Activated naive CD4-positive, alpha-beta T cell treated with anti-CD3 and anti-CD28 coated beads for 36 hours (primary cell): ENCODE measurements around the gene RBMS1. TPM values are rescaled to one million over a fixed set of nuclear protein-coding genes. Genes with fewer than 3 reads are reported as not detected.

Experiments
- CTCF ChIA-PET: fragments of 350-600 bp; sonication (Branson Sonifier 250); formaldehyde crosslinking; loops from one replicate; lab custom pipeline; 2021; ENCODE audit warnings: antibody characterized with exemption; lab: Charles Lee
- DNase-seq: peaks from one replicate; pipeline ENCODE4 v3.0.0-alpha.2; 2020
- H3K27ac Mint-ChIP-seq: one replicate; pipeline ENCODE4 v1.8.0; 2021; ENCODE audit warnings: mild to moderate bottlenecking, mixed read lengths
- H3K27me3 Mint-ChIP-seq: one replicate; pipeline ENCODE4 v1.8.0; 2021; ENCODE audit warnings: low read depth, mixed read lengths
- H3K36me3 Mint-ChIP-seq: one replicate; pipeline ENCODE4 v1.8.0; 2021; ENCODE audit warnings: low read depth, mixed read lengths
- H3K4me1 Mint-ChIP-seq: one replicate; pipeline ENCODE4 v1.8.0; 2021; ENCODE audit warnings: low read depth, mixed read lengths
- H3K4me3 Mint-ChIP-seq: one replicate; pipeline ENCODE4 v1.8.0; 2021; ENCODE audit warnings: mild to moderate bottlenecking, moderate library complexity, mixed read lengths
- H3K9me3 Mint-ChIP-seq: one replicate; pipeline ENCODE4 v1.8.0; 2021; ENCODE audit warnings: mixed read lengths
- intact Hi-C: fragments of 100-400 bp; cut with micrococcal nuclease; formaldehyde crosslinking; loops from one replicate; pipeline ENCODE4 v1.15.1; 2023
- total RNA-seq, 2 experiments: library from RNA; stranded (reverse); gene quantifications; one replicate each; pipeline ENCODE4 v1.2.3, GENCODE V29; 2021

Gene RBMS1
- total RNA-seq, 2 experiments from 2014 or later: 27.8 to 29.1 TPM

- Mint-ChIP-seq H3K4me1 (peaks cover 69% of the 10 kb centered on the region), H3K27ac (peak overlapping the region; percentile 66), H3K27me3 (no peaks in the 10 kb centered on the region), H3K9me3 (no peaks in the 10 kb centered on the region), H3K4me3 (peak overlapping the region; percentile 51), H3K36me3 (peaks cover 4% of the 10 kb centered on the region)
- CTCF ChIA-PET: interaction anchor here (0.7 to 1.3 kb wide), 3 partner anchors 11 to 625 kb away, joined by 3 to 5 read pairs (median 4); no protein-coding TSS in a partner anchor
- no peak for DNase-seq
- intact Hi-C loops: loop anchor here (1.0 kb wide), 1 partner anchor 121 kb away; no protein-coding TSS in a partner anchor
Observed at GRCh38 chr2:160345071-160345764, 148.4 kb downstream of the RBMS1 start.

- Mint-ChIP-seq H3K4me3 (no peak overlapping the region), H3K9me3 (no peaks in the 10 kb centered on the region), H3K27me3 (no peaks in the 10 kb centered on the region), H3K4me1 (peaks cover 72% of the 10 kb centered on the region), H3K36me3 (peaks cover 2% of the 10 kb centered on the region), H3K27ac (no peak overlapping the region)
- DNase-seq: no peak
- CTCF ChIA-PET: no interaction called here
- intact Hi-C loops: no loop called here
Observed at GRCh38 chr2:160343404-160343803, 150.2 kb downstream of the RBMS1 start.

DNA sequence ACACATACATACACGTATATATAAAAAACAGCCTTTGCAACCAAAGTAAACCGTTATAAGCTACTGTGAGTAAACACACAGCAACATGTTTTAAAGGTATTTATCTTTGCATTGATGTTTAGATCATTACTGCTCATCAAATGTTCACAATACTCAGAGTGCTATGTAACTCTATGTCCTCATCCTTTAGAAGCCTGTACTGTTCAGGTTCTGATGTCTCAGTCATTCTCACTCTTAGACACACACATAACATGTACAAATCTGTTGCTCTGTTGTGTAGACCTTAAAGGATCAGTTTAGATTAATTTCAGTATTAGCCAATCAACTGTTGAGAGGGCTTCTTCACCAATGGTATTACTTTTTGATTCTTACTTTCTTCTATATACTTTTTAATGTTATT, 153.9 kb downstream of the RBMS1 start:
- no peak for DNase-seq
- intact Hi-C loops: no loop called here
- Mint-ChIP-seq H3K27ac (no peak overlapping the region), H3K9me3 (no peaks in the 10 kb centered on the region), H3K27me3 (no peaks in the 10 kb centered on the region), H3K36me3 (peaks cover 2% of the 10 kb centered on the region), H3K4me3 (no peak overlapping the region), H3K4me1 (peaks cover 65% of the 10 kb centered on the region)
- CTCF ChIA-PET: interaction anchor here (1.5 kb wide), 1 partner anchor 11 kb away, joined by 4 read pairs; no protein-coding TSS in a partner anchor

GRCh38 chr2:160338901-160339685, 154.5 kb downstream of the RBMS1 start:
- CTCF ChIA-PET: interaction anchor here (0.8 to 1.5 kb wide), 2 partner anchors 11 to 725 kb away, joined by 4 read pairs; no protein-coding TSS in a partner anchor
- H3K27ac Mint-ChIP-seq: no peak overlapping the region
- H3K27me3 Mint-ChIP-seq: no peaks in the 10 kb centered on the region
- no peak overlapping the region for H3K4me3 Mint-ChIP-seq
- H3K36me3 Mint-ChIP-seq: peaks cover 2% of the 10 kb centered on the region
- peaks cover 66% of the 10 kb centered on the region for H3K4me1 Mint-ChIP-seq
- H3K9me3 Mint-ChIP-seq: no peaks in the 10 kb centered on the region
- no peak for DNase-seq
- intact Hi-C loops: no loop called here

DNA sequence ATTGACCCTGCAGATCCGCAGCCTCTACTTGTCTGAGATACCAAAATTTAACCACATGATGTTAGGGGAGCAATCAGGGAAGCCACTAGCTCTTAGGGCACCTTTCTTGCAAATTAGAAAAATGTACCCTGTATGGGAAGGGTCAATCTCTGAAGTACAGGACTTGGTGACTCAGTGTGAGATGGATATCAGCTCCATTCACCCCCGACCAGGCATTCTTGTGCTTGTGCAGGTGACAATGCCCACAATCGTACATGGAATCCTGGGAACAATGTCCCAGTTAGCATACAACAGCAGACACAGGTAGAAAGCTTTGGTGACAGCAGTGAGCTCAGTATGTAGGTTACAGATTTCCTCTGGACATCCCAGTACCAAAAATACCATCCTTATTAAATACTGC, 155.9 kb downstream of the RBMS1 start:
- no peak for DNase-seq
- Mint-ChIP-seq H3K27ac (no peak overlapping the region), H3K4me1 (peaks cover 70% of the 10 kb centered on the region), H3K27me3 (no peaks in the 10 kb centered on the region), H3K9me3 (no peaks in the 10 kb centered on the region), H3K4me3 (no peak overlapping the region), H3K36me3 (no peaks in the 10 kb centered on the region)
- CTCF ChIA-PET: interaction anchor here (0.6 to 1.3 kb wide), 7 partner anchors 9 to 597 kb away, joined by 3 to 7 read pairs (median 3); no protein-coding TSS in a partner anchor
- intact Hi-C loops: no loop called here

- Mint-ChIP-seq H3K27me3 (no peaks in the 10 kb centered on the region), H3K36me3 (no peaks in the 10 kb centered on the region), H3K4me3 (no peak overlapping the region), H3K4me1 (peaks cover 74% of the 10 kb centered on the region), H3K27ac (no peak overlapping the region), H3K9me3 (no peaks in the 10 kb centered on the region)
- DNase-seq: no peak
- CTCF ChIA-PET: interaction anchor here (1.2 kb wide), 1 partner anchor 13 kb away, joined by 3 read pairs; no protein-coding TSS in a partner anchor
- intact Hi-C loops: loop anchor here (1.0 kb wide), 1 partner anchor 8 kb away; no protein-coding TSS in a partner anchor
Observed at GRCh38 chr2:160336635-160337034, 157.0 kb downstream of the RBMS1 start.

DNA sequence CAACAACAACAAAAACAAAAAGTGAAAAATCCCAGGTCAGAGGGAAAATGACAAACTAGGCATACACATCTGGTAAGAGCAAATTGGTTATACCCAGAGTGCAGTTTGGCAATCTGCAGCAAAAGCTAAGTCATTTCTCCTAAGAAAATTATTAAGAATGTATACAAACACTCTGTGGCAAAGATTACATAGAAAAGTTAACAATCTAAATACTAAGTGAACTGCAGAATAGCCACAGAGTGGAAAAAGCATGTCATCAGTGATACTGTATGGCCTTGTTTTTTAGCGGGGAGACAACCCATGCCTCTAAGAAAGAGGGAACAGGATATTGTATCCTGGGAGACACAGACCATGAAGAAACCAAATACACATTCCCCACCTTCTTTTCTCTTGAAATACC, 157.5 kb downstream of the RBMS1 start:
- Mint-ChIP-seq H3K4me1 (peaks cover 75% of the 10 kb centered on the region), H3K36me3 (no peaks in the 10 kb centered on the region), H3K27me3 (no peaks in the 10 kb centered on the region), H3K4me3 (no peak overlapping the region), H3K27ac (peak overlapping the region; percentile 47), H3K9me3 (no peaks in the 10 kb centered on the region)
- CTCF ChIA-PET: interaction anchor here (0.7 to 1.2 kb wide), 3 partner anchors 11 to 13 kb away, joined by 3 read pairs; no protein-coding TSS in a partner anchor
- intact Hi-C loops: loop anchor here (1.0 kb wide), 1 partner anchor 8 kb away; no protein-coding TSS in a partner anchor
- DNase-seq: no peak

DNA sequence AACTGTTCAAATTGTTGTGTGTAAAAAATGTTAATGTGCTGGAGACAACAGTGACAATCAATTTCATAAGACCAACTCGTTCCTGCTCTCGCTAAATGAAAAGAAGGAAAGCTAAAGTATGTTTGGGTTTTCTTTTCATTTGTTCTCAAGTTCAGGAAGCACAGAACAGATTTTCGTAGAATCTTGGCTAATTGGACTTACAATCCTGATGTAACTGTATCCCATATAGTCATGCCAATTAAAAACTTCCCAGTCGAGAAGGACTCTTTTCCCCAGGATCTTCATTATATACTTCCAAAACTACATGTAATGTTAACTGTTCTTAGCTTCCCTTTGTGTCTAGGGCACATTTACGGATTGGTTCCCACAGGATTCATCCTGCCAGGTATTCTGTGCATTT, 158.2 kb downstream of the RBMS1 start:
- Mint-ChIP-seq H3K4me1 (peaks cover 77% of the 10 kb centered on the region), H3K27me3 (no peaks in the 10 kb centered on the region), H3K27ac (no peak overlapping the region), H3K36me3 (no peaks in the 10 kb centered on the region), H3K4me3 (no peak overlapping the region), H3K9me3 (no peaks in the 10 kb centered on the region)
- CTCF ChIA-PET: interaction anchor here (0.7 to 1.2 kb wide), 5 partner anchors 10 to 659 kb away, joined by 3 read pairs; no protein-coding TSS in a partner anchor
- DNase-seq: no peak
- intact Hi-C loops: no loop called here

- H3K27ac Mint-ChIP-seq: peak overlapping the region; percentile 47
- H3K9me3 Mint-ChIP-seq: no peaks in the 10 kb centered on the region
- H3K4me1 Mint-ChIP-seq: peaks cover 80% of the 10 kb centered on the region
- CTCF ChIA-PET: interaction anchor here (0.6 to 3.4 kb wide), 4 partner anchors 11 to 225 kb away, joined by 3 to 17 read pairs (median 3); no protein-coding TSS in a partner anchor
- H3K4me3 Mint-ChIP-seq: no peak overlapping the region
- H3K27me3 Mint-ChIP-seq: no peaks in the 10 kb centered on the region
- H3K36me3 Mint-ChIP-seq: no peaks in the 10 kb centered on the region
- peak; percentile 44 for DNase-seq
- intact Hi-C loops: loop anchor here (5.0 kb wide), 1 partner anchor 318 kb away; no protein-coding TSS in a partner anchor
Observed at GRCh38 chr2:160334028-160334741, 159.4 kb downstream of the RBMS1 start.

GRCh38 chr2:160333324-160334027, 160.1 kb downstream of the RBMS1 start:
- peak overlapping the region; percentile 33 for H3K27ac Mint-ChIP-seq
- H3K4me1 Mint-ChIP-seq: peaks cover 79% of the 10 kb centered on the region
- H3K9me3 Mint-ChIP-seq: no peaks in the 10 kb centered on the region
- H3K27me3 Mint-ChIP-seq: no peaks in the 10 kb centered on the region
- H3K36me3 Mint-ChIP-seq: no peaks in the 10 kb centered on the region
- intact Hi-C loops: loop anchor here (2.0 to 5.0 kb wide), 2 partner anchors 73 to 319 kb away; no protein-coding TSS in a partner anchor
- CTCF ChIA-PET: interaction anchor here (0.6 to 3.4 kb wide), 4 partner anchors 10 to 739 kb away, joined by 3 to 17 read pairs (median 4); no protein-coding TSS in a partner anchor
- H3K4me3 Mint-ChIP-seq: no peak overlapping the region
- no peak for DNase-seq

- Mint-ChIP-seq H3K27ac (peak overlapping the region; percentile 38), H3K27me3 (no peaks in the 10 kb centered on the region), H3K4me3 (no peak overlapping the region), H3K36me3 (no peaks in the 10 kb centered on the region), H3K9me3 (no peaks in the 10 kb centered on the region), H3K4me1 (peaks cover 81% of the 10 kb centered on the region)
- CTCF ChIA-PET: interaction anchor here (0.6 to 3.4 kb wide), 2 partner anchors 9 to 1523 kb away, joined by 5 to 17 read pairs; no protein-coding TSS in a partner anchor
- peak; percentile 50 for DNase-seq
- intact Hi-C loops: loop anchor here (2.0 to 5.0 kb wide), 2 partner anchors 74 to 320 kb away; no protein-coding TSS in a partner anchor
Observed at GRCh38 chr2:160332318-160332717, 161.3 kb downstream of the RBMS1 start.
